Esophagus muscularis mucosa (tissue), 4 donors: Measurements from ENCODE around the gene JPH4. TPM values are rescaled to one million over a fixed set of nuclear protein-coding genes. Genes with fewer than 3 reads are reported as not detected.

ENCODE experiments used
- DNase-seq: peaks from one replicate; pipeline ENCODE4 v3.0.0-alpha.2; 2017; ENCODE audit errors: extremely low spot score
- H3K27ac ChIP-seq, 4 donors: fragments of 200-600 bp; sonication (generic); replicated peaks in 1 of 4; 1 replicate in 3 of 4; 2 replicates in 1 of 4; pipeline ENCODE4 v1.5.1; 2016 to 2019; ENCODE audit warnings: mild to moderate bottlenecking in 1 of 4
- H3K27me3 ChIP-seq, 4 donors: fragments of 200-600 bp; sonication (generic); one replicate each; pipeline versions ENCODE4 v1.5.1 to v1.6.0; 2016 to 2019
- H3K36me3 ChIP-seq, 4 donors: fragments of 200-600 bp; sonication (generic); one replicate each; pipeline ENCODE4 v1.5.1; 2016 to 2019
- H3K4me1 ChIP-seq, 4 donors: fragments of 200-600 bp; sonication (generic); one replicate each; pipeline ENCODE4 v1.5.1; 2016 to 2019
- H3K4me3 ChIP-seq, 4 donors: fragments of 200-600 bp; sonication (generic); 1 replicate in 2 of 4; 2 replicates in 2 of 4; pipeline ENCODE4 v1.5.1; 2016 to 2019; ENCODE audit warnings: mild to moderate bottlenecking in 4 of 4, moderate library complexity in 1 of 4
- H3K9me3 ChIP-seq, 4 donors: fragments of 200-600 bp; sonication (generic); 1 replicate in 3 of 4; 2 replicates in 1 of 4; pipeline ENCODE4 v1.5.1; 2016 to 2019
- EP300 ChIP-seq: sonication (generic); formaldehyde crosslinking; IDR thresholded peaks from one replicate; pipeline ENCODE4 v1.6.1; 2017; ENCODE audit warnings: antibody characterized with exemption
- POLR2A ChIP-seq: fragments of 450-650 bp; IDR thresholded peaks from one replicate; pipeline ENCODE4 v1.6.1; 2017; ENCODE audit warnings: antibody characterized with exemption, moderate library complexity, mild to moderate bottlenecking, low read depth
- POLR2AphosphoS5 ChIP-seq, 2 donors: sonication (generic); formaldehyde crosslinking; IDR thresholded peaks; one replicate each; pipeline ENCODE4 v1.6.1; 2017; ENCODE audit warnings: antibody characterized with exemption in 2 of 2
- WGBS: methylation state at CpG from one replicate; pipeline ENCODE4 v1.1.5; 2018; 5-methylcytosine and 5-hydroxymethylcytosine counted together
- intact Hi-C: fragments of 100-400 bp; cut with DNase I; formaldehyde crosslinking; loops from one replicate; pipeline ENCODE4 v1.15.1; 2023
- total RNA-seq, 4 donors: library from RNA; depleted of rRNA; stranded (reverse); fragments of >200 nt; gene quantifications; one replicate each; pipeline versions ENCODE4 v1.1.0 to v1.2.1, GENCODE V29; 2016
- TF ChIP-seq, protein P1 (sequence below), 3 experiments: fragments of 200-600 bp in 2 of 3; fragments of 450-650 bp in 1 of 3; sonication (generic) in 2 of 3; IDR thresholded peaks; one replicate each; pipeline ENCODE4 v1.5.1; 2017 to 2019; ENCODE audit warnings: antibody characterized with exemption in 3 of 3, mild to moderate bottlenecking in 2 of 3, moderate library complexity in 1 of 3

JPH4 gene
- total RNA-seq, 4 donors from 2014 or later, result 0.83 to 2.8 (median 2.0) TPM

DNA sequence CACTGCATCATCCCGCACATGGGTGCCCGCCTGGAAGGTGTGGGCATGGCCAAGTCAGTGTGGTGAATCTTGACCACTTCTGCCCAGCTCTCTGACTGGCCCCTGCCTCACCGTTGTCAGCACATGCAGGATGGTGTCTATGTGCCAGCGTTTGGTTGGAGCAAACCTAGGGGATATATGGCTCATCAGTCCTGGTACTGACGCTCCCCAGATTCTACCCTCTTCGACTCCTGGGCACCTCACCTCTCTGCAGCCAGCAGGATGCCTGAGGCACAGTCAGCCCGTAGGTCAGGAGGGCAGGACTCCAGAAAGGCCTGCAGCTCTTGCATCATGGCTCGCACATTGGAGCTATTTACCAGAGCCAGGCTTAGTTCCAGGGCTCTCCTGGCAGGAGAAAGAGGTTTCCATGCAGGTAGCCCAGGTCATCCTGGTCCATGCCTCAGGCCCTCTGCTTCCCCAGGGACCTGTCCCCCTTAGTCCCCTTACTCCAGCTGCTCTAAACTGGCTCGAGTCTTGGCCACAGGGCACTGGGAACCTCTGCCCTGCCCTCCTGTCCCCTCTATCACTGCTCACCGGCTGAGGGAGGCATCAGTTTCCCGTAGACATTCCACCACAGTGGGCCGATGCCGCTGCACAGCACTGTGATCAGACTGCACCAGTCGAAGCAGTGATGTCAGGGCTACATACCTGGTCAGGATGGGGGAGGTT lies 15.0 kb downstream of the JPH4 start:
- H3K36me3 ChIP-seq, result peaks cover 0 to 55% (median 36%) of the 10 kb centered on the region in 4 donors
- no peaks in the 10 kb centered on the region for H3K9me3 ChIP-seq
- H3K4me1 ChIP-seq, result peaks cover 10 to 31% (median 23%) of the 10 kb centered on the region in 4 donors
- peak overlapping the region in 1 of 4 donors; percentile 18 for H3K27ac ChIP-seq
- DNase-seq, result no peak
- no peak overlapping the region for H3K4me3 ChIP-seq
- TF ChIP-seq, protein P1, sequence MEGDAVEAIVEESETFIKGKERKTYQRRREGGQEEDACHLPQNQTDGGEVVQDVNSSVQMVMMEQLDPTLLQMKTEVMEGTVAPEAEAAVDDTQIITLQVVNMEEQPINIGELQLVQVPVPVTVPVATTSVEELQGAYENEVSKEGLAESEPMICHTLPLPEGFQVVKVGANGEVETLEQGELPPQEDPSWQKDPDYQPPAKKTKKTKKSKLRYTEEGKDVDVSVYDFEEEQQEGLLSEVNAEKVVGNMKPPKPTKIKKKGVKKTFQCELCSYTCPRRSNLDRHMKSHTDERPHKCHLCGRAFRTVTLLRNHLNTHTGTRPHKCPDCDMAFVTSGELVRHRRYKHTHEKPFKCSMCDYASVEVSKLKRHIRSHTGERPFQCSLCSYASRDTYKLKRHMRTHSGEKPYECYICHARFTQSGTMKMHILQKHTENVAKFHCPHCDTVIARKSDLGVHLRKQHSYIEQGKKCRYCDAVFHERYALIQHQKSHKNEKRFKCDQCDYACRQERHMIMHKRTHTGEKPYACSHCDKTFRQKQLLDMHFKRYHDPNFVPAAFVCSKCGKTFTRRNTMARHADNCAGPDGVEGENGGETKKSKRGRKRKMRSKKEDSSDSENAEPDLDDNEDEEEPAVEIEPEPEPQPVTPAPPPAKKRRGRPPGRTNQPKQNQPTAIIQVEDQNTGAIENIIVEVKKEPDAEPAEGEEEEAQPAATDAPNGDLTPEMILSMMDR (IDR thresholded peaks at IDR 0.05), result no peak
- no peak for TF ChIP-seq POLR2AphosphoS5 (IDR thresholded peaks at IDR 0.05)
- TF ChIP-seq EP300, result no peak
- TF ChIP-seq POLR2A, result no peak
- WGBS, result 79% methylated on average over 9 of the region's 14 CpGs
- intact Hi-C loops, result no loop called here
- H3K27me3 ChIP-seq, result no peaks in the 10 kb centered on the region

DNA sequence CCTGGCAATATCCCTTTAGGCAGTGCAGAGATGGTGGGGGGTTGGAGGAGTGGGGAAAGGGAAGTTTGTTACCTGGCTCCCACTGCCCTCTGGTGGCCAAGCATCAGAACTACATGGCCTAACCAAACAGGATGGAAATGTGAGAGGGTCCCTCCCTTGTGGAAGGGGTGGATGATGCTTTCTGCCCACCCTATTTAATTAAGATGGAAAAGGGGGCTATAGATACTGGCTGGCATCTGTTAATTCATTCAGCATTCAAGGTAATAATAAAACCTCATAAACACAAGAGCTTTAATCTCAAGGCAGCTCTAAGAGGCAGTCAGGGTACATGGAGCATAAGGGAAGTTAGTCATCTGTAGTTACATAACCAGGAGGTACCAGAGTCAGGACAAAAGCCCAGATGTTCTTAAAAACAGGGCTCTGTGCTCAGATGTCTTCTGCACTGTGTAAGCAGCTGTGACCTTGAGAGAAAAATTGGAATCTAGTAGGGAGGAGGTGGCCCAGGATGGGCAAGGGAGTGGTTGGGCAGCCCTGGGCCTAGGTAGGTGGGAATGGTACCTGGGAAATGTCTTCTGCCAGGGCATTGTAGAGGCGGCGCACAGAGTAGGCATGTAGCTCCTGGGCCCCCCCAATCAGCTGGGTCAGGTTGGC lies 15.6 kb downstream of the JPH4 start:
- no peak for DNase-seq
- Histone ChIP-seq H3K27me3 (no peaks in the 10 kb centered on the region), H3K4me3 (no peak overlapping the region), H3K27ac (peak overlapping the region in 1 of 4 donors; percentile 18), H3K36me3 (peaks cover 0 to 59% (median 42%) of the 10 kb centered on the region in 4 donors), H3K4me1 (peaks cover 8 to 28% (median 22%) of the 10 kb centered on the region in 4 donors), H3K9me3 (no peaks in the 10 kb centered on the region)
- no peak for TF ChIP-seq POLR2A
- TF ChIP-seq, protein P1 (IDR thresholded peaks at IDR 0.05), result peak; percentile 87 to 98 (median 89)
- WGBS, result 95% methylated on average over 2 of the region's 2 CpGs
- intact Hi-C loops, result no loop called here

DNA sequence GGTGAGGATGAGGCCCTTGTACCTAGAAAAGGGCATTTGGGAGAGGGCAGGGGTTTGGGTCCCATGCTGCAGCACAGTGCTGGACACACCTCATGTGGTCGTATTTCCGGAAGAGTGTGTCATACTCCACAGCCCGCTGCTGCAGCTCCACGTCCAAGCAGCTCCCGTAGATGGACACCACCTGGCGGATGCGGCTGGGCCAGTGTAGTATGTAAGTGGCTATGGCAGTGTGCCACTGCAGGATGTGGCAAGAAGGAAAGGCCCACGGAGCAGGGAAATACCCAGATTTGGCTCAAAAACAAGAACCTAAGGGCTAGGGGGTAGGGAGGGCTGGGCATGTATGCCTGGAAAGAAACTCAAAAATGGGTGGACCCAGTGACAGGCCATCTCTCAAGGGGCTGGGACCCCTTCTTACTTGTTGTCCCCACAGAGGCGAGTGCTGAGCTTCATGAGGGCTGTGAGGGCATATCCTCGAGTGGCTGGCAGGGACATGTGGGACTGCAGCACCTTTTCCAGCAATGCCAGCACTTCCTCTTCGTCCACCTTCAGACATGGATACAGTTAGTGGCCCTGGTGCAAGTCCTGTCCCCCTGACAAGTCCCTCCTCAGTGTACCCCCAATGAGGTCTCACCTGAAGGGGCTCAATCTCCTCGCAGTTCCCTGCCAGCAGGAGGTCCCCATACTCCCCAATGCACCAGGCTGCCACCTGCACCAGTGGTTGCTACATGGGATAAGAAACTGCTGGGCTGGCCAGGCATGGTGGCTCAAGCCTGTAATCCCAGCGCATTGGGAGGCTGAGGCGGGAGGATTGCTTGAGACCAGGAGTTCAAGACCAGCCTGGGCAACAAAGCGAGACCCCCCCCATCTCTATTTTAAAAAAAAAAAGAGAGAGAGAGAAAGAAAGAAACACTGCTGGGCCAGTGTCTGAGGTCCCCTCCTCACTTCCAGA lies 16.4 kb downstream of the JPH4 start:
- Histone ChIP-seq H3K4me3 (no peak overlapping the region), H3K36me3 (peaks cover 0 to 59% (median 42%) of the 10 kb centered on the region in 4 donors), H3K27ac (no peak overlapping the region), H3K9me3 (no peaks in the 10 kb centered on the region), H3K27me3 (no peaks in the 10 kb centered on the region), H3K4me1 (peaks cover 7 to 30% (median 23%) of the 10 kb centered on the region in 4 donors)
- 80% methylated on average over 11 of the region's 15 CpGs for WGBS
- intact Hi-C loops, result no loop called here
- TF ChIP-seq, protein P1 (IDR thresholded peaks at IDR 0.05), result no peak
- TF ChIP-seq POLR2A (no peak), EP300 (no peak), POLR2AphosphoS5 (IDR thresholded peaks at IDR 0.05) (peak in 1 of 2 donors; percentile 8)
- no peak for DNase-seq

DNA sequence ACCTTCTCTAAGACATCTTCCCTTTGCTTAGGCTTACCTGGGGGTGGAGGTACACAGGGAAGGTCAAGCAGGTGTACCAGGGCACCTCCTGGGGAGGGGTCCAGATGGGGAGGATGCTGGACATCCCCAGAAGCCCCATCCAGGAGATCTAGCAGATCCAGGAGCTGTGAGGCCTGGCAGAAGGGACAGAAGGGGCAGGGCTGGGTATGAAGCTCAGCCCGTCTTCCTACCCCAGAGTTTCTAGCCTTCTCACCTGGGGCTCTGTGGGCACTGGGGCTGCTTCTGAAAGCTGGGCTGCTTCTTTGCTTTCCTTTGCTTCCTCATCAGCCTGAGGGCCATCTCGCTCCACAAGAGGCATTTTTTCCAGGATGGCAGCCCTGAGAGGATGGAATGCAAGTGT lies 17.3 kb downstream of the JPH4 start:
- DNase-seq, result no peak
- peaks cover 0 to 59% (median 42%) of the 10 kb centered on the region in 4 donors for H3K36me3 ChIP-seq
- TF ChIP-seq EP300, result no peak
- TF ChIP-seq, protein P1 (IDR thresholded peaks at IDR 0.05), result no peak
- no peak for TF ChIP-seq POLR2AphosphoS5 (IDR thresholded peaks at IDR 0.05)
- TF ChIP-seq POLR2A, result no peak

More for the DNA sequence above, 17.3 kb downstream of the JPH4 start:
- Histone ChIP-seq H3K9me3 (no peaks in the 10 kb centered on the region), H3K27me3 (no peaks in the 10 kb centered on the region), H3K4me3 (no peak overlapping the region), H3K4me1 (peaks cover 11 to 31% (median 24%) of the 10 kb centered on the region in 4 donors), H3K27ac (no peak overlapping the region)
- WGBS, result 94% methylated on average over 2 of the region's 2 CpGs
- intact Hi-C loops, result no loop called here
